GM12878 (cell line): Measurements from ENCODE around the gene DAPK2. TPM values are rescaled to one million over a fixed set of nuclear protein-coding genes. Genes with fewer than 3 reads are reported as not detected.

ENCODE experiments used
- ATAC-seq: fragments of 200-7000 bp; cut with Tn5 transposase; 3 replicates; pipeline ENCODE4 v1.9.1; 2020; ENCODE audit warnings: mild to moderate bottlenecking, moderate library complexity
- BruUV-seq: library from RNA; stranded (reverse); fragments of 400-500 nt; replicated peaks from 2 replicates; lab custom pipeline; 2021; lab: Mats Ljungman, UMichigan
- CTCF ChIA-PET: fragments of 300-600 bp; sonication (Branson Sonifier 250); formaldehyde crosslinking; extraction: SDS; loops from one replicate; lab custom pipeline; 2021; ENCODE audit warnings: inconsistent platforms; lab: Yijun Ruan, JAX
- POLR2A ChIA-PET: fragments of 350-600 bp; formaldehyde crosslinking; extraction: SDS; loops from one replicate; lab custom pipeline; 2021; ENCODE audit warnings: inconsistent platforms; lab: Charles Lee
- RAD21 ChIA-PET: fragments of 300-600 bp; sonication (Branson Sonifier 250); formaldehyde crosslinking; loops from one replicate; lab custom pipeline; 2023; ENCODE audit warnings: antibody characterized with exemption; ENCODE audit not compliant: unreplicated experiment; lab: Charles Lee
- SMC1A ChIA-PET: fragments of 300-600 bp; sonication (Branson Sonifier 250); formaldehyde crosslinking; loops from one replicate; lab custom pipeline; 2023; ENCODE audit not compliant: unreplicated experiment, uncharacterized antibody; lab: Charles Lee
- DNase-seq: peaks from one replicate; pipeline ENCODE4 v3.0.0-alpha.2; 2011; ENCODE audit warnings: low read depth, low spot score
- FAIRE-seq: peaks from 3 replicates; lab custom pipeline; 2011; peaks lifted over from hg19 to GRCh38; lab: Jason Lieb, UNC
- H2AFZ ChIP-seq: 2 replicates; pipeline ENCODE4 v1.6.0; 2011; ENCODE audit warnings: low read depth, low read length, control low read depth; ENCODE audit not compliant: control insufficient read depth
- H3K27ac ChIP-seq: 2 replicates; pipeline ENCODE4 v1.5.1; 2011; ENCODE audit warnings: control low read depth; ENCODE audit not compliant: control insufficient read depth, insufficient read depth
- H3K27me3 ChIP-seq, 2 experiments: replicated peaks in 1 of 2; 2 replicates each; pipeline versions ENCODE4 v1.6.0 to v1.6.1; 2011; ENCODE audit warnings: low read length in 1 of 2; ENCODE audit not compliant: control insufficient read depth in 2 of 2, insufficient read depth in 2 of 2
- H3K36me3 ChIP-seq, 2 experiments: 2 replicates each; pipeline ENCODE4 v1.5.1; 2011; ENCODE audit warnings: low read length in 1 of 2; ENCODE audit not compliant: control insufficient read depth in 2 of 2, insufficient read depth in 2 of 2
- H3K4me1 ChIP-seq: 2 replicates; pipeline ENCODE4 v1.6.1; 2011; ENCODE audit warnings: mild to moderate bottlenecking, low read length, moderate library complexity, mixed read lengths; ENCODE audit not compliant: control insufficient read depth, insufficient read depth
- H3K4me2 ChIP-seq: 2 replicates; pipeline ENCODE4 v1.6.0; 2011; ENCODE audit warnings: control low read depth; ENCODE audit not compliant: control insufficient read depth, insufficient read depth
- H3K4me3 ChIP-seq: fragments of 200-600 bp; sonication (generic); 2 replicates; pipeline ENCODE4 v1.5.1; 2016
- H3K79me2 ChIP-seq: 2 replicates; pipeline ENCODE4 v1.6.0; 2011; ENCODE audit warnings: low read length; ENCODE audit not compliant: control insufficient read depth, insufficient read depth
- H3K9ac ChIP-seq: 2 replicates; pipeline ENCODE4 v1.8.0; 2011; ENCODE audit warnings: low read length, control low read depth, mixed read lengths; ENCODE audit not compliant: control insufficient read depth, insufficient read depth
- H3K9me3 ChIP-seq: replicated peaks from 3 replicates; pipeline ENCODE4 v1.5.1; 2011; ENCODE audit warnings: mild to moderate bottlenecking, low read length; ENCODE audit not compliant: control insufficient read depth, insufficient read depth
- H4K20me1 ChIP-seq: 2 replicates; pipeline ENCODE4 v1.6.0; 2011; ENCODE audit not compliant: control insufficient read depth, insufficient read depth
- ASH2L ChIP-seq: fragments of 300-600, 200-600 bp; sonication (generic); IDR thresholded peaks from 2 replicates; pipeline ENCODE4 v1.6.1; 2017; ENCODE audit warnings: low read depth, mild to moderate bottlenecking, borderline replicate concordance
- BCL3 ChIP-seq: IDR thresholded peaks from 2 replicates; pipeline ENCODE4 v1.6.1; 2011; ENCODE audit warnings: borderline replicate concordance, low read depth, mild to moderate bottlenecking, moderate library complexity, low read length; ENCODE audit not compliant: insufficient read depth, poor library complexity, severe bottlenecking
- CREB1 ChIP-seq: IDR thresholded peaks from 2 replicates; pipeline ENCODE4 v1.6.1; 2012; ENCODE audit warnings: low read depth, mild to moderate bottlenecking, inconsistent platforms
- GATAD2B ChIP-seq: fragments of 450-650 bp; conservative IDR thresholded peaks from 2 replicates; pipeline ENCODE4 v1.6.1; 2017; ENCODE audit warnings: low read depth, mild to moderate bottlenecking, moderate library complexity
- JUNB ChIP-seq: IDR thresholded peaks from 2 replicates; pipeline ENCODE4 v1.6.1; 2016; ENCODE audit warnings: antibody characterized with exemption, mild to moderate bottlenecking
- NR2F1 ChIP-seq: fragments of 450-650 bp; conservative IDR thresholded peaks from 2 replicates; pipeline ENCODE4 v1.6.1; 2017; ENCODE audit warnings: mild to moderate bottlenecking
- POLR2AphosphoS2 ChIP-seq: IDR thresholded peaks from 2 replicates; pipeline ENCODE4 v1.6.1; 2011; ENCODE audit warnings: low read depth, mild to moderate bottlenecking, low read length, improper control_type of control experiment, moderate library complexity
- RAD21 ChIP-seq: IDR thresholded peaks from 2 replicates; pipeline ENCODE4 v1.6.1; 2011; ENCODE audit warnings: mild to moderate bottlenecking, low read depth, low read length, moderate library complexity; ENCODE audit not compliant: insufficient read depth
- RELB ChIP-seq: fragments of 450-650 bp; IDR thresholded peaks from 2 replicates; pipeline ENCODE4 v1.6.1; 2017; ENCODE audit warnings: low read depth, mild to moderate bottlenecking, moderate library complexity
- REST ChIP-seq: IDR thresholded peaks from 2 replicates; pipeline ENCODE4 v1.6.1; 2012; ENCODE audit warnings: mild to moderate bottlenecking, low read depth, low read length
- SMAD1 ChIP-seq: fragments of 450-650 bp; IDR thresholded peaks from 2 replicates; pipeline ENCODE4 v1.6.1; 2018; ENCODE audit warnings: mild to moderate bottlenecking, low read depth; ENCODE audit not compliant: partially characterized antibody
- SMARCA5 ChIP-seq: fragments of 450-650 bp; IDR thresholded peaks from 2 replicates; pipeline ENCODE4 v1.6.1; 2017; ENCODE audit warnings: mild to moderate bottlenecking
- SMC3 ChIP-seq: IDR thresholded peaks from 2 replicates; pipeline ENCODE4 v1.6.1; 2011; ENCODE audit warnings: low read length, improper control_type of control experiment, borderline replicate concordance
- SP1 ChIP-seq: IDR thresholded peaks from one replicate; pipeline ENCODE4 v1.6.1; 2011; ENCODE audit warnings: low read depth, low read length
- SRF ChIP-seq, 2 experiments: IDR thresholded peaks; 2 replicates each; pipeline ENCODE4 v1.6.1; 2011; ENCODE audit warnings: low read depth in 2 of 2, low read length in 2 of 2, mild to moderate bottlenecking in 1 of 2, moderate library complexity in 1 of 2
- ZZZ3 ChIP-seq: IDR thresholded peaks from 2 replicates; pipeline ENCODE4 v1.6.1; 2011; ENCODE audit warnings: low read depth; ENCODE audit not compliant: control insufficient read depth, insufficient read length
- WGBS: methylation state at CpG from one replicate; pipeline ENCODE4 v1.1.6; 2016; ENCODE audit warnings: low lambda C conversion rate; ENCODE audit not compliant: insufficient replicate concordance, insufficient coverage; ENCODE audit errors: missing lambda C conversion rate; 5-methylcytosine and 5-hydroxymethylcytosine counted together
- in situ Hi-C: fragments of 300-500 bp; cut with MboI; formaldehyde crosslinking; loops from 9 replicates; pipeline ENCODE4 v1.14.3; 2018; ENCODE audit warnings: mixed read lengths
- intact Hi-C: fragments of 100-400 bp; cut with micrococcal nuclease; formaldehyde crosslinking; loops from one replicate; pipeline ENCODE4 v1.14.2; 2022; ENCODE audit not compliant: unreplicated experiment
- polyA plus RNA-seq, 11 experiments: library from polyadenylated mRNA; depleted of rRNA in 4 of 11; unstranded in 6 of 11; stranded (reverse) in 5 of 11; fragments of >200 nt; fragmentation: Nextera tagmentation in 4 of 11; fragmentation: Illumina TruSeq in 1 of 11; extraction: Ambion mirVana in 4 of 11; extraction: Trizol in 1 of 11; gene quantifications; 1 replicate in 1 of 11; 2 replicates in 10 of 11; pipeline versions ENCODE4 v1.2.1 to v1.2.3, GENCODE V29; 2011 to 2016; ENCODE audit warnings: inconsistent platforms in 2 of 11, missing spikeins in 2 of 11, low read depth in 1 of 11
- total RNA-seq, 4 experiments: library from RNA; depleted of rRNA in 3 of 4; stranded (reverse); fragments of >200 nt in 3 of 4; fragmentation: Illumina TruSeq in 1 of 4; extraction: Trizol in 1 of 4; gene quantifications; 2 replicates each; pipeline versions ENCODE4 v1.2.1 to v1.2.3, GENCODE V29; 2013 to 2021

Gene DAPK2
- total and polyA plus RNA-seq, 10 of the 15 experiments (the other 5 are each of a cell fraction or from before 2014, with no cell fraction given), result 0.69 to 8.4 (median 4.1) TPM

GRCh38 chr15:64022571-64022970 lies 23.7 kb downstream of the DAPK2 start (continued):
- TF ChIP-seq REST, result no peak
- no peak for TF ChIP-seq SP1
- TF ChIP-seq POLR2AphosphoS2, result no peak
- TF ChIP-seq SMARCA5, result no peak

- Histone ChIP-seq H3K27ac (no peak overlapping the region), H3K9ac (no peak overlapping the region), H4K20me1 (peaks cover 3% of the 10 kb centered on the region; the same call in 1 of the 2 replicates), H3K9me3 (peaks cover 14% of the 10 kb centered on the region; the same call in 2 of the 3 replicates), H3K27me3 (no peaks in the 10 kb centered on the region), H3K79me2 (no peaks in the 10 kb centered on the region)
- intact Hi-C loops, result no loop called here
- DNase-seq (peak; percentile 45), FAIRE-seq (no peak), ATAC-seq (peak; percentile 86)
- RAD21 ChIA-PET, result no interaction called here
- POLR2A ChIA-PET, result no interaction called here
- in situ Hi-C loops, result no loop called here
- TF ChIP-seq SRF (IDR thresholded peaks at IDR 0.05; ENCODE audit: low read depth in 2 of 2, low read length in 2 of 2), result no peak
- TF ChIP-seq NR2F1, result no peak
- TF ChIP-seq RAD21, result no peak
- TF ChIP-seq GATAD2B, result no peak
- TF ChIP-seq ZZZ3, result no peak
- no peak for TF ChIP-seq RELB
- no peak for TF ChIP-seq SMC3
- TF ChIP-seq CREB1, result no peak
- TF ChIP-seq JUNB, result no peak
- no peak for TF ChIP-seq ASH2L
- no peak for TF ChIP-seq BCL3
- TF ChIP-seq SMAD1, result no peak
- TF ChIP-seq, all 136 proteins: peak for 0
- no peak overlapping the region for H3K4me3 ChIP-seq
- WGBS, result 20% methylated on average over 2 of the region's 2 CpGs
- H2AFZ ChIP-seq, result no peak overlapping the region
- H3K4me2 ChIP-seq, result no peak overlapping the region
- ChIA-PET SMC1A (interaction anchor here (1.0 to 1.6 kb wide), 3 partner anchors 26 to 123 kb away, joined by 3 read pairs; partner anchors contain the start of gene DAPK2), CTCF (interaction anchor here (1.0 to 1.5 kb wide), 2 partner anchors 9 to 25 kb away, joined by 3 read pairs; no protein-coding TSS in a partner anchor)
- H3K36me3 ChIP-seq, result no peaks in the 10 kb centered on the region; a peak in 2 of 4 replicates
- no TSS peak for BruUV-seq
- 0 out of 2 replicates have a peak, but pooled peaks cover 4% of the 10 kb centered on the region for H3K4me1 ChIP-seq
Measured at GRCh38 chr15:64019764-64020163, 26.5 kb downstream of the DAPK2 start.
